ENCODE data around the gene KY. TPM values are rescaled to one million over a fixed set of nuclear protein-coding genes. Genes with fewer than 3 reads are reported as not detected.

Gene KY
- total and polyA plus RNA-seq, 2 experiments from 2014 or later, result not detected

DNA sequence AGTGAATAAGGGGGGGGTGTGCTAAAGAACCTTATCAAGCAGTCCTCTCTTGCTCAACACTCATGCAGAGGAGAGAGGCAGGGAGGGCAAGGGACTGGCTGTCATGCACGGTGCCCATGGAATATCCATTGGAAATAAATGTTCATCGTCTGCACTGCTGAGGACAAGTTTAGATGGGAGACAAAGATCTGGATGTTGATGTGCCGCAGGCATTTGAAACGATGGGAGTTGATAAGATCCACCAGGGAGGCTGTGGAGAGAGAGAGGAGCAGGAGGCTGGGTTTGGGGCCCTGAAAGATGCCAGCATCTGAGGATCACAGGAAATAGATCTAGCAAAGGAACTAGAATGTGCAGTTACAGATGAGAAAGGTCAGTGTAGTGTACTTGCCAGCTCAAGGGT lies 88.8 kb downstream of the KY start:
- ATAC-seq (no peak), DNase-seq (ENCODE audit: low spot score) (no peak)
- Histone ChIP-seq H3K36me3 (ENCODE audit: insufficient read depth) (no peaks in the 10 kb centered on the region), H3K4me1 (ENCODE audit: insufficient read depth) (no peaks in the 10 kb centered on the region; the same call in 1 of the 2 replicates), H4K20me1 (replicated peaks; ENCODE audit: insufficient read depth) (no peaks in the 10 kb centered on the region), H3F3A (replicated peaks; ENCODE audit: low read depth) (no peaks in the 10 kb centered on the region), H3K79me2 (replicated peaks; ENCODE audit: insufficient read depth) (no peaks in the 10 kb centered on the region), H3K9me2 (ENCODE audit: insufficient read depth) (0 out of 2 replicates have a peak, but pooled peaks cover 2% of the 10 kb centered on the region), H2AFZ (no peak overlapping the region), H3K4me2 (no peak overlapping the region), H3K27ac (ENCODE audit: low read depth) (no peak overlapping the region), H3K27me3 (ENCODE audit: insufficient read depth) (no peaks in the 10 kb centered on the region), H3K4me3 (no peak overlapping the region)
- H3K27ac Mint-ChIP-seq, result no peak overlapping the region
- TF ChIP-seq, protein P1, sequence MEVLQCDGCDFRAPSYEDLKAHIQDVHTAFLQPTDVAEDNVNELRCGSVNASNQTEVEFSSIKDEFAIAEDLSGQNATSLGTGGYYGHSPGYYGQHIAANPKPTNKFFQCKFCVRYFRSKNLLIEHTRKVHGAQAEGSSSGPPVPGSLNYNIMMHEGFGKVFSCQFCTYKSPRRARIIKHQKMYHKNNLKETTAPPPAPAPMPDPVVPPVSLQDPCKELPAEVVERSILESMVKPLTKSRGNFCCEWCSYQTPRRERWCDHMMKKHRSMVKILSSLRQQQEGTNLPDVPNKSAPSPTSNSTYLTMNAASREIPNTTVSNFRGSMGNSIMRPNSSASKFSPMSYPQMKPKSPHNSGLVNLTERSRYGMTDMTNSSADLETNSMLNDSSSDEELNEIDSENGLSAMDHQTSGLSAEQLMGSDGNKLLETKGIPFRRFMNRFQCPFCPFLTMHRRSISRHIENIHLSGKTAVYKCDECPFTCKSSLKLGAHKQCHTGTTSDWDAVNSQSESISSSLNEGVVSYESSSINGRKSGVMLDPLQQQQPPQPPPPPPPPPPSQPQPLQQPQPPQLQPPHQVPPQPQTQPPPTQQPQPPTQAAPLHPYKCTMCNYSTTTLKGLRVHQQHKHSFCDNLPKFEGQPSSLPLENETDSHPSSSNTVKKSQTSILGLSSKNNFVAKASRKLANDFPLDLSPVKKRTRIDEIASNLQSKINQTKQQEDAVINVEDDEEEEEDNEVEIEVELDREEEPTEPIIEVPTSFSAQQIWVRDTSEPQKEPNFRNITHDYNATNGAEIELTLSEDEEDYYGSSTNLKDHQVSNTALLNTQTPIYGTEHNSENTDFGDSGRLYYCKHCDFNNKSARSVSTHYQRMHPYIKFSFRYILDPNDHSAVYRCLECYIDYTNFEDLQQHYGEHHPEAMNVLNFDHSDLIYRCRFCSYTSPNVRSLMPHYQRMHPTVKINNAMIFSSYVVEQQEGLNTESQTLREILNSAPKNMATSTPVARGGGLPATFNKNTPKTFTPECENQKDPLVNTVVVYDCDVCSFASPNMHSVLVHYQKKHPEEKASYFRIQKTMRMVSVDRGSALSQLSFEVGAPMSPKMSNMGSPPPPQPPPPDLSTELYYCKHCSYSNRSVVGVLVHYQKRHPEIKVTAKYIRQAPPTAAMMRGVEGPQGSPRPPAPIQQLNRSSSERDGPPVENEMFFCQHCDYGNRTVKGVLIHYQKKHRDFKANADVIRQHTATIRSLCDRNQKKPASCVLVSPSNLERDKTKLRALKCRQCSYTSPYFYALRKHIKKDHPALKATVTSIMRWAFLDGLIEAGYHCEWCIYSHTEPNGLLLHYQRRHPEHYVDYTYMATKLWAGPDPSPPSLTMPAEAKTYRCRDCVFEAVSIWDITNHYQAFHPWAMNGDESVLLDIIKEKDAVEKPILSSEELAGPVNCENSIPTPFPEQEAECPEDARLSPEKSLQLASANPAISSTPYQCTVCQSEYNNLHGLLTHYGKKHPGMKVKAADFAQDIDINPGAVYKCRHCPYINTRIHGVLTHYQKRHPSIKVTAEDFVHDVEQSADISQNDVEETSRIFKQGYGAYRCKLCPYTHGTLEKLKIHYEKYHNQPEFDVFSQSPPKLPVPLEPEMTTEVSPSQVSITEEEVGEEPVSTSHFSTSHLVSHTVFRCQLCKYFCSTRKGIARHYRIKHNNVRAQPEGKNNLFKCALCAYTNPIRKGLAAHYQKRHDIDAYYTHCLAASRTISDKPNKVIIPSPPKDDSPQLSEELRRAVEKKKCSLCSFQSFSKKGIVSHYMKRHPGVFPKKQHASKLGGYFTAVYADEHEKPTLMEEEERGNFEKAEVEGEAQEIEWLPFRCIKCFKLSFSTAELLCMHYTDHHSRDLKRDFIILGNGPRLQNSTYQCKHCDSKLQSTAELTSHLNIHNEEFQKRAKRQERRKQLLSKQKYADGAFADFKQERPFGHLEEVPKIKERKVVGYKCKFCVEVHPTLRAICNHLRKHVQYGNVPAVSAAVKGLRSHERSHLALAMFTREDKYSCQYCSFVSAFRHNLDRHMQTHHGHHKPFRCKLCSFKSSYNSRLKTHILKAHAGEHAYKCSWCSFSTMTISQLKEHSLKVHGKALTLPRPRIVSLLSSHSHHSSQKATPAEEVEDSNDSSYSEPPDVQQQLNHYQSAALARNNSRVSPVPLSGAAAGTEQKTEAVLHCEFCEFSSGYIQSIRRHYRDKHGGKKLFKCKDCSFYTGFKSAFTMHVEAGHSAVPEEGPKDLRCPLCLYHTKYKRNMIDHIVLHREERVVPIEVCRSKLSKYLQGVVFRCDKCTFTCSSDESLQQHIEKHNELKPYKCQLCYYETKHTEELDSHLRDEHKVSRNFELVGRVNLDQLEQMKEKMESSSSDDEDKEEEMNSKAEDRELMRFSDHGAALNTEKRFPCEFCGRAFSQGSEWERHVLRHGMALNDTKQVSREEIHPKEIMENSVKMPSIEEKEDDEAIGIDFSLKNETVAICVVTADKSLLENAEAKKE (CRISPR knock-in tag; IDR thresholded peaks at IDR 0.05), result no peak
- no peak for TF ChIP-seq NANOG (IDR thresholded peaks at IDR 0.05; ENCODE audit: borderline replicate concordance)
- TF ChIP-seq POLR2AphosphoS5 (IDR thresholded peaks at IDR 0.05; ENCODE audit: low read depth), result no peak
- TF ChIP-seq ZNF114 (CRISPR knock-in tag; IDR thresholded peaks at IDR 0.05), result no peak
- TF ChIP-seq EZH2 (IDR thresholded peaks at IDR 0.05; ENCODE audit: low read depth, unreplicated experiment), result no peak
- no peak for TF ChIP-seq STAT1 (IDR thresholded peaks at IDR 0.05; ENCODE audit: unreplicated experiment)
- TF ChIP-seq ZNF331 (CRISPR knock-in tag; IDR thresholded peaks at IDR 0.05; ENCODE audit: low read depth), result no peak
- TF ChIP-seq, protein P2, sequence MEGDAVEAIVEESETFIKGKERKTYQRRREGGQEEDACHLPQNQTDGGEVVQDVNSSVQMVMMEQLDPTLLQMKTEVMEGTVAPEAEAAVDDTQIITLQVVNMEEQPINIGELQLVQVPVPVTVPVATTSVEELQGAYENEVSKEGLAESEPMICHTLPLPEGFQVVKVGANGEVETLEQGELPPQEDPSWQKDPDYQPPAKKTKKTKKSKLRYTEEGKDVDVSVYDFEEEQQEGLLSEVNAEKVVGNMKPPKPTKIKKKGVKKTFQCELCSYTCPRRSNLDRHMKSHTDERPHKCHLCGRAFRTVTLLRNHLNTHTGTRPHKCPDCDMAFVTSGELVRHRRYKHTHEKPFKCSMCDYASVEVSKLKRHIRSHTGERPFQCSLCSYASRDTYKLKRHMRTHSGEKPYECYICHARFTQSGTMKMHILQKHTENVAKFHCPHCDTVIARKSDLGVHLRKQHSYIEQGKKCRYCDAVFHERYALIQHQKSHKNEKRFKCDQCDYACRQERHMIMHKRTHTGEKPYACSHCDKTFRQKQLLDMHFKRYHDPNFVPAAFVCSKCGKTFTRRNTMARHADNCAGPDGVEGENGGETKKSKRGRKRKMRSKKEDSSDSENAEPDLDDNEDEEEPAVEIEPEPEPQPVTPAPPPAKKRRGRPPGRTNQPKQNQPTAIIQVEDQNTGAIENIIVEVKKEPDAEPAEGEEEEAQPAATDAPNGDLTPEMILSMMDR (conservative IDR thresholded peaks at IDR 0.05; ENCODE audit: low read depth in 2 of 2), result no peak
- no peak for TF ChIP-seq EZH2phosphoT487 (IDR thresholded peaks at IDR 0.05; ENCODE audit: unreplicated experiment)
- no peak for TF ChIP-seq JUNB (IDR thresholded peaks at IDR 0.05; ENCODE audit: unreplicated experiment)
- TF ChIP-seq, protein P3, sequence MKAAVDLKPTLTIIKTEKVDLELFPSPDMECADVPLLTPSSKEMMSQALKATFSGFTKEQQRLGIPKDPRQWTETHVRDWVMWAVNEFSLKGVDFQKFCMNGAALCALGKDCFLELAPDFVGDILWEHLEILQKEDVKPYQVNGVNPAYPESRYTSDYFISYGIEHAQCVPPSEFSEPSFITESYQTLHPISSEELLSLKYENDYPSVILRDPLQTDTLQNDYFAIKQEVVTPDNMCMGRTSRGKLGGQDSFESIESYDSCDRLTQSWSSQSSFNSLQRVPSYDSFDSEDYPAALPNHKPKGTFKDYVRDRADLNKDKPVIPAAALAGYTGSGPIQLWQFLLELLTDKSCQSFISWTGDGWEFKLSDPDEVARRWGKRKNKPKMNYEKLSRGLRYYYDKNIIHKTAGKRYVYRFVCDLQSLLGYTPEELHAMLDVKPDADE (IDR thresholded peaks at IDR 0.05), result no peak
- no peak for TF ChIP-seq CREB1 (CRISPR knock-in tag; IDR thresholded peaks at IDR 0.05; ENCODE audit: low read depth)
- TF ChIP-seq, protein P4, sequence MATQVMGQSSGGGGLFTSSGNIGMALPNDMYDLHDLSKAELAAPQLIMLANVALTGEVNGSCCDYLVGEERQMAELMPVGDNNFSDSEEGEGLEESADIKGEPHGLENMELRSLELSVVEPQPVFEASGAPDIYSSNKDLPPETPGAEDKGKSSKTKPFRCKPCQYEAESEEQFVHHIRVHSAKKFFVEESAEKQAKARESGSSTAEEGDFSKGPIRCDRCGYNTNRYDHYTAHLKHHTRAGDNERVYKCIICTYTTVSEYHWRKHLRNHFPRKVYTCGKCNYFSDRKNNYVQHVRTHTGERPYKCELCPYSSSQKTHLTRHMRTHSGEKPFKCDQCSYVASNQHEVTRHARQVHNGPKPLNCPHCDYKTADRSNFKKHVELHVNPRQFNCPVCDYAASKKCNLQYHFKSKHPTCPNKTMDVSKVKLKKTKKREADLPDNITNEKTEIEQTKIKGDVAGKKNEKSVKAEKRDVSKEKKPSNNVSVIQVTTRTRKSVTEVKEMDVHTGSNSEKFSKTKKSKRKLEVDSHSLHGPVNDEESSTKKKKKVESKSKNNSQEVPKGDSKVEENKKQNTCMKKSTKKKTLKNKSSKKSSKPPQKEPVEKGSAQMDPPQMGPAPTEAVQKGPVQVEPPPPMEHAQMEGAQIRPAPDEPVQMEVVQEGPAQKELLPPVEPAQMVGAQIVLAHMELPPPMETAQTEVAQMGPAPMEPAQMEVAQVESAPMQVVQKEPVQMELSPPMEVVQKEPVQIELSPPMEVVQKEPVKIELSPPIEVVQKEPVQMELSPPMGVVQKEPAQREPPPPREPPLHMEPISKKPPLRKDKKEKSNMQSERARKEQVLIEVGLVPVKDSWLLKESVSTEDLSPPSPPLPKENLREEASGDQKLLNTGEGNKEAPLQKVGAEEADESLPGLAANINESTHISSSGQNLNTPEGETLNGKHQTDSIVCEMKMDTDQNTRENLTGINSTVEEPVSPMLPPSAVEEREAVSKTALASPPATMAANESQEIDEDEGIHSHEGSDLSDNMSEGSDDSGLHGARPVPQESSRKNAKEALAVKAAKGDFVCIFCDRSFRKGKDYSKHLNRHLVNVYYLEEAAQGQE (IDR thresholded peaks at IDR 0.05; ENCODE audit: unreplicated experiment), result no peak
- H3K4me3 Mint-ChIP-seq, result no peak overlapping the region
- no peaks in the 10 kb centered on the region; the same call in 2 of the 3 replicates for H3K36me3 Mint-ChIP-seq (ENCODE audit: low read depth)
- no peaks in the 10 kb centered on the region for H3K9me3 Mint-ChIP-seq
- peaks cover 6% of the 10 kb centered on the region for H3K27me3 Mint-ChIP-seq (ENCODE audit: insufficient read depth, low read depth, poor library complexity)
- peaks cover 11% of the 10 kb centered on the region for H3K4me1 Mint-ChIP-seq

Data from GM23338 (cell line).